Cardiac fibroblast (primary cell): ENCODE results near the gene CNOT2.

Source experiments
- DNase-seq, 2 donors: peaks; one replicate each; pipeline versions ENCODE4 v3.0.0 to v3.0.0-alpha.2; 2010; ENCODE audit warnings: low read depth in 2 of 2
- H3K4me3 ChIP-seq, 2 donors: replicated peaks in 1 of 2; 1 replicate in 1 of 2; 2 replicates in 1 of 2; pipeline ENCODE4 v1.5.1; 2011; ENCODE audit warnings: low read depth in 2 of 2, low read length in 2 of 2, mild to moderate bottlenecking in 2 of 2, moderate library complexity in 1 of 2
- CTCF ChIP-seq: IDR thresholded peaks from one replicate; pipeline ENCODE4 v1.5.1; 2011; ENCODE audit warnings: low read depth, mild to moderate bottlenecking, low read length, inconsistent platforms

CNOT2 gene

GRCh38 chr12:70365648-70366518, 122.7 kb downstream of the CNOT2 start, which contains the start of gene KCNMB4:
KCNMB4 (plus strand) TSS chr12:70366290; CDS start chr12:70366735, 445 bp downstream.
- DNase-seq: peak; percentile 37 to 73

GRCh38 chr12:70366581-70367257, 123.5 kb downstream of the CNOT2 start:
- no peak for TF ChIP-seq CTCF
- peak overlapping the region; percentile 75 to 79 for H3K4me3 ChIP-seq
- DNase-seq: peak; percentile 37 to 39

More at GRCh38 chr12:70365648-70366518, 122.7 kb downstream of the CNOT2 start, which contains the start of gene KCNMB4:
- peak within 1 kb of the TSS; percentile 75 to 79 for H3K4me3 ChIP-seq
- no peak for TF ChIP-seq CTCF

GRCh38 chr12:70367258-70368141, 124.3 kb downstream of the CNOT2 start:
- DNase-seq: peak; percentile 25 to 34
- peak overlapping the region; percentile 75 to 79 for H3K4me3 ChIP-seq
- no peak for TF ChIP-seq CTCF

- no peak for DNase-seq
- TF ChIP-seq CTCF: no peak
These were observed 129.6 kb downstream of the CNOT2 start for GRCh38 chr12:70372881-70373280.

GRCh38 chr12:70379846-70380245, 136.6 kb downstream of the CNOT2 start:
- no peak for DNase-seq
- no peak overlapping the region for H3K4me3 ChIP-seq
- no peak for TF ChIP-seq CTCF

More at GRCh38 chr12:70372881-70373280, 129.6 kb downstream of the CNOT2 start:
- H3K4me3 ChIP-seq: no peak overlapping the region

- H3K4me3 ChIP-seq: no peak overlapping the region
- no peak for TF ChIP-seq CTCF
- peak; percentile 17 to 28 for DNase-seq
These were observed 140.3 kb downstream of the CNOT2 start for GRCh38 chr12:70383484-70383883.
